ENCODE data around the gene SPRR2D.

Gene SPRR2D

GRCh38 chr1:152993186-152993585 is 47.7 kb downstream of the SPRR2D start:
- H3K9me2 ChIP-seq (replicated peaks; ENCODE audit: insufficient read depth, low read length): no peaks in the 10 kb centered on the region
- no peaks in the 10 kb centered on the region for H4K20me1 ChIP-seq (ENCODE audit: low read depth, low read length)
- H3K27ac ChIP-seq (ENCODE audit: low read depth, low read length): no peak overlapping the region
- H3K36me3 ChIP-seq (ENCODE audit: low read length): no peaks in the 10 kb centered on the region
- H3K9ac ChIP-seq (ENCODE audit: low read length): no peak overlapping the region
- H3K9me3 ChIP-seq (ENCODE audit: insufficient read depth, low read length): no peaks in the 10 kb centered on the region
- no peak overlapping the region for H3K4me3 ChIP-seq (ENCODE audit: insufficient read depth, low read length, poor library complexity, severe bottlenecking)
- H2AFZ ChIP-seq (ENCODE audit: low read depth, low read length, severe bottlenecking): no peak overlapping the region
- TF ChIP-seq CTCF (IDR thresholded peaks at IDR 0.05; ENCODE audit: insufficient read depth, low read length, poor library complexity, severe bottlenecking) (no peak), EZH2phosphoT487 (conservative IDR thresholded peaks at IDR 0.05; ENCODE audit: low read length) (no peak)
- no peaks in the 10 kb centered on the region for H3K79me2 ChIP-seq (ENCODE audit: insufficient read depth, low read length)
- H3K27me3 ChIP-seq (ENCODE audit: low read length): no peaks in the 10 kb centered on the region
- H3K4me2 ChIP-seq (ENCODE audit: low read depth, low read length, poor library complexity, severe bottlenecking): no peak overlapping the region
- H3F3A ChIP-seq (ENCODE audit: insufficient read depth): no peaks in the 10 kb centered on the region
